Vagina (tissue), 2 donors: ENCODE results near the gene WDR48. TPM values are rescaled to one million over a fixed set of nuclear protein-coding genes. Genes with fewer than 3 reads are reported as not detected.

Experiments
- DNase-seq, 2 donors: peaks; one replicate each; pipeline ENCODE4 v3.0.0-alpha.2; 2017; ENCODE audit errors: extremely low spot score in 2 of 2
- H3K27ac ChIP-seq: fragments of 200-600 bp; sonication (generic); one replicate; pipeline ENCODE4 v1.5.1; 2019
- H3K27me3 ChIP-seq: fragments of 200-600 bp; sonication (generic); one replicate; pipeline ENCODE4 v1.5.1; 2019
- H3K36me3 ChIP-seq, 2 donors: fragments of 200-600 bp; sonication (generic); one replicate each; pipeline ENCODE4 v1.5.1; 2017 to 2019
- H3K4me1 ChIP-seq: fragments of 200-600 bp; sonication (generic); one replicate; pipeline ENCODE4 v1.5.1; 2019
- H3K4me3 ChIP-seq, 2 donors: fragments of 200-600 bp; sonication (generic); 1 replicate in 1 of 2; 2 replicates in 1 of 2; pipeline ENCODE4 v1.5.1; 2016 to 2019
- H3K9me3 ChIP-seq: fragments of 200-600 bp; sonication (generic); one replicate; pipeline ENCODE4 v1.5.1; 2019
- POLR2A ChIP-seq, 2 donors: fragments of 450-650 bp; IDR thresholded peaks; one replicate each; pipeline ENCODE4 v1.6.1; 2017; ENCODE audit warnings: antibody characterized with exemption in 2 of 2, mild to moderate bottlenecking in 2 of 2, moderate library complexity in 2 of 2
- POLR2AphosphoS5 ChIP-seq, 2 donors: sonication (generic); formaldehyde crosslinking; IDR thresholded peaks; one replicate each; pipeline ENCODE4 v1.9.0; 2017; ENCODE audit warnings: antibody characterized with exemption in 2 of 2, mild to moderate bottlenecking in 2 of 2, low read depth in 1 of 2; ENCODE audit not compliant: insufficient read depth in 1 of 2
- intact Hi-C: fragments of 100-400 bp; cut with DNase I; formaldehyde crosslinking; loops from one replicate; pipeline ENCODE4 v1.15.1; 2023
- total RNA-seq: library from RNA; depleted of rRNA; stranded (reverse); fragments of >200 nt; gene quantifications from one replicate; pipeline ENCODE4 v1.2.3, GENCODE V29; 2016
- TF ChIP-seq, protein P1 (sequence below), 3 experiments: fragments of 450-650 bp in 2 of 3; fragments of 200-600 bp in 1 of 3; sonication (generic) in 1 of 3; IDR thresholded peaks; one replicate each; pipeline ENCODE4 v1.5.1; 2017 to 2019; ENCODE audit warnings: antibody characterized with exemption in 3 of 3, mild to moderate bottlenecking in 2 of 3, moderate library complexity in 2 of 3

WDR48 gene
- total RNA-seq, 1 donor from 2014 or later = 43.7 TPM

DNA sequence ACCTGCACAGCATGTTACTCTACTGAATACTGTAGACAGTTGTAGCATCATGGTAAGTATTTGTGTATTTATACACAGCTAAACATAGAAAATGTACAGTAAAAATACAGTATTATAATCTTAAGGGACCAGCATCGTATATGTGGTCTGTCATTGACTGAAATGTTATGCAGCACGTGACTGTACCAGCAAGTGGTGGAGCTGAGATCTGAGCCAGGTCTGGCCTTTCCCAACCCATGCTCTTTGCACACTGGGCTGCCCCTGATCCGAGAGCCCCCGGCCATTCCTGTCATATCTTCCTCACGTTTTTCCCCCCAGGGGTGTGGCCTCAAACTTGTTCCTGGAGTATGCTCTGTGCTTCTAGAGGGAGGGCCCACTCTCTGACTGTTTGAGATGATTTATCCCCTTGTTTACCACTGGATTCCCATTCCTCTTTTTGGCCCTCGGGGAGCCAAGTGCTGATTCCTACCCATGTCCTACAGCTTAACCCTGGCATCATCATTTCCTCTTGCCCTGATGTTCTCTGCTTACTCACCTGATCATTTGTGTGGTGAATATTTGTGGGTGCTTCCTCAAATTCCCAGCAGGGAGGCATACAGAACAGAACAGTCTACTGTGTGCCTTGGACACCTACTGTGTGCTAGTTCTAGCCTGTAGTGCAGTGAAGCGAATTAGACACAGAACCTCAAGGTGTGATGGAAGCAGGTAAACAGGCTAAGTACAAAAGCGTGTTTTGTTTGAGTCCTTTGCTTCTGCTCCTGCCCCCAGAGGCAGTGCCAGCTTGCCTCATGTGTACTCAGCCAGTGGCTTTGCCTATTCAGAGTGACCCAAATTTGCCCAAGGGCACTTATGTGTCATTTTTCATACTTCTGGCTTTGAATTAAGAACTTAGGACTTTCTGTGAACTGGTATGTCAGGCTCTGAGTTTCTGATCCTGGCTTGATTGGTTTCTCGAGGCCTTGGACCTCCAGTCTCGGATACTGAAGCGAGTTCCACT, 80.6 kb downstream of the WDR48 start:
- Histone ChIP-seq H3K9me3 (no peaks in the 10 kb centered on the region), H3K36me3 (no peaks in the 10 kb centered on the region), H3K4me1 (peaks cover 7% of the 10 kb centered on the region), H3K4me3 (no peak overlapping the region), H3K27me3 (no peaks in the 10 kb centered on the region), H3K27ac (no peak overlapping the region)
- TF ChIP-seq, protein P1, sequence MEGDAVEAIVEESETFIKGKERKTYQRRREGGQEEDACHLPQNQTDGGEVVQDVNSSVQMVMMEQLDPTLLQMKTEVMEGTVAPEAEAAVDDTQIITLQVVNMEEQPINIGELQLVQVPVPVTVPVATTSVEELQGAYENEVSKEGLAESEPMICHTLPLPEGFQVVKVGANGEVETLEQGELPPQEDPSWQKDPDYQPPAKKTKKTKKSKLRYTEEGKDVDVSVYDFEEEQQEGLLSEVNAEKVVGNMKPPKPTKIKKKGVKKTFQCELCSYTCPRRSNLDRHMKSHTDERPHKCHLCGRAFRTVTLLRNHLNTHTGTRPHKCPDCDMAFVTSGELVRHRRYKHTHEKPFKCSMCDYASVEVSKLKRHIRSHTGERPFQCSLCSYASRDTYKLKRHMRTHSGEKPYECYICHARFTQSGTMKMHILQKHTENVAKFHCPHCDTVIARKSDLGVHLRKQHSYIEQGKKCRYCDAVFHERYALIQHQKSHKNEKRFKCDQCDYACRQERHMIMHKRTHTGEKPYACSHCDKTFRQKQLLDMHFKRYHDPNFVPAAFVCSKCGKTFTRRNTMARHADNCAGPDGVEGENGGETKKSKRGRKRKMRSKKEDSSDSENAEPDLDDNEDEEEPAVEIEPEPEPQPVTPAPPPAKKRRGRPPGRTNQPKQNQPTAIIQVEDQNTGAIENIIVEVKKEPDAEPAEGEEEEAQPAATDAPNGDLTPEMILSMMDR (IDR thresholded peaks at IDR 0.05) = no peak
- TF ChIP-seq POLR2A (IDR thresholded peaks at IDR 0.05) (no peak), POLR2AphosphoS5 (IDR thresholded peaks at IDR 0.05; ENCODE audit: insufficient read depth in 1 of 2, low read depth in 1 of 2) (no peak)
- no peak for DNase-seq
- intact Hi-C loops = no loop called here

DNA sequence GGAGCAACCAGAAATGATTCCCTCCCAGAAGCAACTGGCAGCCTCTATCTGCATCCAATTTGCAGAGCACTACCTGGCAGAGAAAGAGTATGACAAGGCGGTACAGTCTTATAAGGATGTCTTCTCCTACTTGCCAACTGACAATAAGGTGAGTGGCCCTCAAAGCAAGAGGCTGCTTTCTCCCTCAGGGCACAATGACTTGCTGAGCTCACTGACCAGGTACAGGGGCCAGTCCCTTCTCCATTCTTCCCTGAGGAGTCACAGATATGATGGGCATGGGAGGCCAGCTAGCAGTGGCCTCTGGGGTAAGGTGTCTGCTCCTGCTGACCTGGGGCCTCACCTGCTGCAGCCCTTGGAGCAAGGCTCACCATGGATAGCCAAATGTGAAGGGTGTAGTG, 81.3 kb downstream of the WDR48 start:
- Histone ChIP-seq H3K36me3 (no peaks in the 10 kb centered on the region), H3K4me3 (no peak overlapping the region), H3K27ac (no peak overlapping the region), H3K27me3 (no peaks in the 10 kb centered on the region), H3K9me3 (no peaks in the 10 kb centered on the region), H3K4me1 (peaks cover 7% of the 10 kb centered on the region)
- intact Hi-C loops = no loop called here
- no peak for DNase-seq
- no peak for TF ChIP-seq POLR2A (IDR thresholded peaks at IDR 0.05)
- TF ChIP-seq, protein P1 (IDR thresholded peaks at IDR 0.05) = no peak
- TF ChIP-seq POLR2AphosphoS5 (IDR thresholded peaks at IDR 0.05; ENCODE audit: insufficient read depth in 1 of 2, low read depth in 1 of 2) = no peak

DNA sequence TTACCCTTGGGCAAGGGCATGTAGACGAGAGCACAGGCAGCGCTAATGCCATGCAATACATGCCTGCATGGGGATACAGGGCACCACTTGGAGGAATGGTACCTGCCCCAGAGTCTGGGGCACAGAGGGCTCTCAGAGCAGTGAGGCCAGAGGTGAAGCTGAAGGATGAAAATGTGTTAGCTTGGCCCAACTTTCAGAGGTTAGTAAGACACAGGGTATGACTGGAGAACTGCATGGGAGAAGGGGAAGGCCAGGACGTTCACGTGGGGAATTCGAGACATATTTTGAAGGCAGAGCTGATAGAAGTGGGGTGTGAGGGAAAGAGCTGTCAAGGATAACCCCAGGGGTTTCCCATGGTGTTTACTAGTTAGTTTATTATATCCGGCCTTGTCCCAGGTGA, 82.0 kb downstream of the WDR48 start:
- no peak overlapping the region for H3K4me3 ChIP-seq
- no peaks in the 10 kb centered on the region for H3K27me3 ChIP-seq
- no peak for DNase-seq
- TF ChIP-seq POLR2A (IDR thresholded peaks at IDR 0.05) (no peak), POLR2AphosphoS5 (IDR thresholded peaks at IDR 0.05; ENCODE audit: insufficient read depth in 1 of 2, low read depth in 1 of 2) (no peak)
- TF ChIP-seq, protein P1 (IDR thresholded peaks at IDR 0.05) = no peak
- H3K4me1 ChIP-seq = peaks cover 12% of the 10 kb centered on the region
- H3K27ac ChIP-seq = no peak overlapping the region
- no peaks in the 10 kb centered on the region for H3K9me3 ChIP-seq
- no peaks in the 10 kb centered on the region for H3K36me3 ChIP-seq
- intact Hi-C loops = no loop called here

DNA sequence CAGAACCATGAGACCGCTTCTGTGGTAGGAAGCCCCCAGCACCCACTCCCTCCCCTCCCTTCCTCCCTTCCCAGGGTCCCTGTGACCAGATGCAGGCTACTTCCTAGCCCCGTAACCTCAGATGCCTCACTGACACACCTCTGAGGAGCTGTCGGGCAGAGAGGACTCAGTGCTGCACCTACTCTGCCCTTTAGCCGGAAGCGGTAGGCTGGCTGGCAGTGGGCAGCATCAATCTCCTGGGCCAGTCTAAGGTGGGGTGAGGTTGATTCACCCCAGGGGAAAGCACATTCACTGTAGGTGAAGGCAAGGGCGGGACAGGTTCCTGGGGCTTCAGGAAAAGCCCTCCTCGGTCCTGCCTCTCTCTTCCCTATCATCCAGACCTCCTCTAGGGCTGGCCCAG, 82.5 kb downstream of the WDR48 start:
- no peak overlapping the region for H3K27ac ChIP-seq
- H3K4me3 ChIP-seq = no peak overlapping the region
- no peak for DNase-seq
- no peaks in the 10 kb centered on the region for H3K36me3 ChIP-seq
- no peaks in the 10 kb centered on the region for H3K9me3 ChIP-seq
- no peaks in the 10 kb centered on the region for H3K27me3 ChIP-seq
- TF ChIP-seq POLR2A (IDR thresholded peaks at IDR 0.05) (no peak), POLR2AphosphoS5 (IDR thresholded peaks at IDR 0.05; ENCODE audit: insufficient read depth in 1 of 2, low read depth in 1 of 2) (no peak)
- TF ChIP-seq, protein P1 (IDR thresholded peaks at IDR 0.05) = no peak
- H3K4me1 ChIP-seq = peaks cover 17% of the 10 kb centered on the region
- intact Hi-C loops = no loop called here
